Fibroblast of mammary gland (primary cell): ENCODE results near the gene OSTM1.

Source experiments
- DNase-seq: peaks from one replicate; pipeline ENCODE4 v3.0.0-alpha.2; 2010; ENCODE audit warnings: low read depth
- H3K4me3 ChIP-seq: 2 replicates; pipeline ENCODE4 v1.5.1; 2011; ENCODE audit warnings: low read depth, mild to moderate bottlenecking, low read length, moderate library complexity; ENCODE audit not compliant: control insufficient read depth
- CTCF ChIP-seq: conservative IDR thresholded peaks from 2 replicates; pipeline ENCODE4 v1.5.1; 2011; ENCODE audit warnings: low read depth, low read length, inconsistent platforms; ENCODE audit not compliant: control insufficient read depth, insufficient read depth

Gene OSTM1

DNA sequence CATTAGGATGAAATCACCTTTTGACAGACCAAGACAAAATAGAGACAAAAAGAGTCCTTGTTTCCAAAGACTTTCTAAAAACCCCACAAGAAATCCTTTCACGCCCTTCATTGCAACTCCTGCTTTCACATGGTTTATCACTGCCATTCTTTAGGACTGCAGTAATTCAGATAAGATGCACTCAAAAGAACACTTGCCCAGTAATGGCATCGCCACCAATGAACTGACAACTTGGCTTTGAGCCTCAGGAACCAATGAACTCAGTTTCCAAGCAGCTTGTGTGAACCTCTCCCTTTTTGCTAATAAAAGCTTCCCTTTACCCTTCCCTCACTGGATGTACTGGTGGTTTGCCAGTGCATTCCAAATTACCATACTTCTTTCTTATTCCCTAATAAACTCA is 21.8 kb downstream of the OSTM1 start:
- no peak overlapping the region for H3K4me3 ChIP-seq
- DNase-seq = no peak
- TF ChIP-seq CTCF = no peak

DNA sequence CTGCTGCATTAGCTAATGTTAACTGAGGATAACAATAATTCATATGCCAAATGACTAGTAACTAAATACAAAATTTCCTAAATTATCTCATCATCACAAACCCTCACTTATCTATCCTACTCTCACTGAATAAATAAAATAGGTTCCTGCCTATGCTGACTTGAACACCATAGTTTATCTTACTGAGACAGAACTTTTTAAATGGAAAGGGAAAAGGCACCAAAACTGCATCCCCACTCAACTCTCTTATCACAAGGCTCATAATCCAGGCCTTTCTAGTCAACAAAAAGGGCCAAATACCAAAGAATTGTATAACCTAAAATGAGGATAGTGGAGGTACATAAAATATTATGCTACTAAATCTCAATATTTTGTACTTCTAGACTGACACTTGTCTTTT is 23.1 kb downstream of the OSTM1 start:
- H3K4me3 ChIP-seq = no peak overlapping the region
- DNase-seq = no peak
- no peak for TF ChIP-seq CTCF

- TF ChIP-seq CTCF = no peak
- no peak for DNase-seq
- no peak overlapping the region for H3K4me3 ChIP-seq
Measured at GRCh38 chr6:108039681-108040080, 34.9 kb downstream of the OSTM1 start.

DNA sequence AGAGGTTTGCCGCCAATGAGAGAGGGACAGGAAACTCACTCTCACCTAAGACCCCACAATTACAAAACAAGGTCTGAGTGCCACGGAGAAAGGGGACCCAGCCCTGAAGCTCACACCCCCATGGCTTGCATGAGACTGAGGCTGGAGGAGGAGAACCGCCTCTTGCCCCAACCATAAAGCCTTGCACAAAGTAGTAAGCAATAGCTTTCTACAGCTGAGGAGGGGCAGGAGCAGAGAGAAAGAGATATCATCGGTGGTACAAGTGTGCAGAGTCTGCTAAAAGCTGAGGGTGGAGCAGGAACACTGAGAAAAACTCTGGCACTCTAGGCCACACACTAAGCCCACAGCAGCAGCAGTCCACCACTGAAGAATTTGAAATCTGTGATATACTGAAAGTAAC is 37.7 kb downstream of the OSTM1 start:
- TF ChIP-seq CTCF = no peak
- H3K4me3 ChIP-seq = no peak overlapping the region
- DNase-seq = no peak

GRCh38 chr6:108031968-108032367 is 42.6 kb downstream of the OSTM1 start:
- TF ChIP-seq CTCF = no peak
- H3K4me3 ChIP-seq = no peak overlapping the region
- no peak for DNase-seq

DNA sequence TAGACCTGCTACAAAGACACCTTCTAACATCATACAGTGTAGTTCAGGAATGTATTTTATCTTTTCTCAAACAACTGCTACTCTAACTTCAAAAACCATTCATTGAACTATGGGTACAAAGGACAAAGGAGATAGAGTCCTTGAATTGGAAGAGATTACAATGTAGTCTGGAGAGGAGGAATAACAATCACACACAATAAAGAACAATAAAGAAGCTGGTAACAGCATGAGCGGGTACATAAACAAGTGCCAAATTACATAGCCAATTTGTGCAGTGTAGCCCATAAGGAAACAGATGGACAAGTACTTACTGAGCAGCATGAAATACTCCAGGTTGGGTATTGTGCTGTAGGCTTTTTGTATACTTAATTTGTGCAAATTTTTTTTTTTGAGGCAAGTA is 44.3 kb downstream of the OSTM1 start:
- TF ChIP-seq CTCF = no peak
- DNase-seq = no peak
- no peak overlapping the region for H3K4me3 ChIP-seq

- no peak for DNase-seq
- TF ChIP-seq CTCF = no peak
- H3K4me3 ChIP-seq = no peak overlapping the region
Measured at GRCh38 chr6:108029226-108029921, 45.2 kb downstream of the OSTM1 start.
